ENCODE data around the gene GTF3C1. TPM values are rescaled to one million over a fixed set of nuclear protein-coding genes. Genes with fewer than 3 reads are reported as not detected.

GTF3C1 gene
- total and polyA plus RNA-seq, 2 of the 13 experiments (the other 11 are each of a cell fraction or from before 2014, with no cell fraction given): 29.2 to 72.7 TPM

GRCh38 chr16:27458987-27459688, 90.6 kb downstream of the GTF3C1 start (continued):
- TF ChIP-seq NFRKB (IDR thresholded peaks at IDR 0.05): peak; percentile 29; the same call in 1 of the 2 replicates
- TF ChIP-seq PRDM15 (CRISPR knock-in tag; IDR thresholded peaks at IDR 0.05): no peak
- 0 out of 2 replicates have a peak, but pooled peaks have one; percentile 69 for TF ChIP-seq SOX6 (IDR thresholded peaks at IDR 0.05)
- TF ChIP-seq SOX6 (CRISPR knock-in tag; IDR thresholded peaks at IDR 0.05): no peak
- TF ChIP-seq PHB2 (IDR thresholded peaks at IDR 0.05; ENCODE audit: partially characterized antibody): peak; percentile 58
- no peak for TF ChIP-seq DMTF1 (CRISPR knock-in tag; IDR thresholded peaks at IDR 0.05)
- TF ChIP-seq HIC2 (CRISPR knock-in tag; IDR thresholded peaks at IDR 0.05; ENCODE audit: low read depth): no peak
- peak; percentile 27 for TF ChIP-seq CCAR2 (optimal IDR thresholded peaks at IDR 0.05; ENCODE audit: low read depth, low read length)
- 0 out of 2 replicates have a peak, but pooled peaks have one; percentile 23 for TF ChIP-seq NBN (conservative IDR thresholded peaks at IDR 0.05)
- no peak for TF ChIP-seq ZNF790 (CRISPR knock-in tag; IDR thresholded peaks at IDR 0.05; ENCODE audit: borderline replicate concordance)
- TF ChIP-seq MLXIP (CRISPR knock-in tag; IDR thresholded peaks at IDR 0.05; ENCODE audit: borderline replicate concordance): no peak
- peak; percentile 37; the same call in 1 of the 2 replicates for TF ChIP-seq POLR2G (IDR thresholded peaks at IDR 0.05; ENCODE audit: low read depth, low read length)
- TF ChIP-seq IKZF1 (IDR thresholded peaks at IDR 0.05): 0 out of 2 replicates have a peak, but pooled peaks have one; percentile 41
- no peak for TF ChIP-seq ZNF777 (CRISPR knock-in tag; IDR thresholded peaks at IDR 0.05)
- no peak for TF ChIP-seq ZNF737 (CRISPR knock-in tag; IDR thresholded peaks at IDR 0.05; ENCODE audit: borderline replicate concordance)

All from HepG2 (cell line).